ENCODE data around the gene DAAM1. TPM values are rescaled to one million over a fixed set of nuclear protein-coding genes. Genes with fewer than 3 reads are reported as not detected.

Gene DAAM1
- total and polyA plus RNA-seq, 12 donors, result 22.8 to 102 (median 75.2) TPM

DNA sequence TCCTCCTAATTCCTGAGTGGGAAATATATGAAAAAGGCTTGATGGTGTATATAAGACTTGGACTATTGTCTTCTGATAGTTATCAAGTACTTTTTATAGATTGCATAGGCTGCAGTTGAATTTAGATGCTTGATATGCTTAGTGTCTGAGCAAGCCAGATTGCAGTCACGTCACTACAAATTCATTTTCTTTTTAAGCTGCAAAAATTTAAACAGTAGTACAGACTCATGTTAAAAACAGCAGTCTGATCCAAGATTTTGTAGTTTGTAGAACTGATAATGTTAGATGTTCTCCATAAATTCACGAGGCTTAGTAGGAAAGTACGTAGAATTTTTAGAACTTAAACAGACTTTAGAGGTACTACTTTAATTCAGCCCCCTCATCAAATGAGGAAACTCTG, 150.3 kb downstream of the DAAM1 start:
- Histone ChIP-seq H3K4me1 (peaks cover 16 to 67% (median 60%) of the 10 kb centered on the region in 9 donors), H3K27me3 (no peaks in the 10 kb centered on the region), H3K4me3 (no peak overlapping the region), H3K27ac (peak overlapping the region in 5 of 10 donors; percentile 54 to 87 (median 86)), H3K36me3 (peaks cover 0 to 60% (median 0%) of the 10 kb centered on the region in 9 donors), H3K9me3 (no peaks in the 10 kb centered on the region)
- WGBS, 2 donors, result 83 to 86% methylated on average over 3 of the region's 3 CpGs
- intact Hi-C loops (cut with DNase I), result loop anchor here in 5 of 10 donors (5.0 to 10.0 kb wide), 3 partner anchors 69 to 86 kb away; no protein-coding TSS in a partner anchor
- ATAC-seq, result no peak
- DNase-seq, result no peak
- TF ChIP-seq CTCF (IDR thresholded peaks at IDR 0.05), result no peak

DNA sequence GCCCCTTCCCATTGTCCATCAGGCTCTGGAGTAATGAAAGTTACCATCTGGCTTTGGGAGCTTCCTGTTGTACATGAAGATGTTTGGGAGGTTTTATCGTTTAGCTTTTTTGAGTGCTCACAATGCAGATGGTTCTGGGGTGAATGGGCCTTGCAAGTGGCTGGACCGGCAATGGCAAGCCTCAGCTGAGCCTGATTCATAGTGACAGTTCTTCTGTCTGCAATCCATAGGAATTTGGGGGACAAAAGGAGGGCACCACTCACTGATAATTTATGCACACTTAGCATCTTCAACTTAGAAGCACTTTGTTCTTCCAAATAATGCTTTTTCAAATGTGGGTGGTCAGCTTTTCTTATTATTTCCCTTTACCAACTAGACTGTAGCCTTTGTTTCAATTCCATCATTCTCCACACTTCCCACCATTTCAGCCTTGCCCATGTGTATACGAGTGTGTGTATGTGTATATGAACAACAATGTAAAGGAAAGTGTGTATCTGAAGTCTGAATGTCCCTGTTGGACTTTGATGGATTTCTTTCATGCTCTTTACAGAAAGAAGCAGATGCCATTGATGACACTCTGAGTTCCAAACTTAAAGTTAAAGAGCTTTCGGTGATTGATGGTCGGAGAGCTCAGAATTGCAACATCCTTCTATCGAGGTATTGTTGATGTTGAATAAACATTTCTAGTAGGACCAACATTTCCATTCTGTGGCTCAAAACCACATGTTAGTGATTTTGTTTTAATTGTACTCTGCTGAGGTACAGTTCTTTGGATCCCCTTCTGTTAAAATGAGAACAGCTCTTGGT, 151.3 kb downstream of the DAAM1 start:
- intact Hi-C loops (cut with DNase I), result loop anchor here in 6 of 10 donors (1.0 to 10.0 kb wide), 4 partner anchors 22 to 87 kb away; no protein-coding TSS in a partner anchor
- H3K4me1 ChIP-seq, result peaks cover 17 to 67% (median 56%) of the 10 kb centered on the region in 9 donors

GRCh38 chr14:59341858-59342477, 153.5 kb downstream of the DAAM1 start:
- 59 to 72% methylated on average over 4 of the region's 4 CpGs for WGBS, 2 donors

More for the DNA sequence above, 151.3 kb downstream of the DAAM1 start:
- Histone ChIP-seq H3K9me3 (no peaks in the 10 kb centered on the region), H3K4me3 (no peak overlapping the region), H3K27ac (peak overlapping the region in 1 of 10 donors; percentile 9), H3K27me3 (no peaks in the 10 kb centered on the region), H3K36me3 (peaks cover 0 to 64% (median 0%) of the 10 kb centered on the region in 9 donors)
- 89 to 91% methylated on average over 6 of the region's 6 CpGs for WGBS, 2 donors
- TF ChIP-seq CTCF (IDR thresholded peaks at IDR 0.05), result no peak
- DNase-seq (no peak), ATAC-seq (no peak)

More at GRCh38 chr14:59341858-59342477, 153.5 kb downstream of the DAAM1 start:
- H3K27ac ChIP-seq, result peak overlapping the region in 9 of 10 donors; percentile 34 to 78 (median 71)
- peaks cover 15 to 63% (median 42%) of the 10 kb centered on the region in 9 donors for H3K4me1 ChIP-seq
- H3K36me3 ChIP-seq, result peaks cover 0 to 74% (median 0%) of the 10 kb centered on the region in 9 donors
- no peak for TF ChIP-seq CTCF (IDR thresholded peaks at IDR 0.05)
- intact Hi-C loops (cut with DNase I), result loop anchor here in 1 of 10 donors (2.0 kb wide), 1 partner anchor 17 kb away; no protein-coding TSS in a partner anchor
- no peak overlapping the region for H3K4me3 ChIP-seq
- H3K9me3 ChIP-seq, result no peaks in the 10 kb centered on the region
- no peaks in the 10 kb centered on the region for H3K27me3 ChIP-seq
- no peak for DNase-seq
- no peak for ATAC-seq
